Uterus (tissue), 4 donors: ENCODE results near the gene ABHD16B. TPM values are rescaled to one million over a fixed set of nuclear protein-coding genes. Genes with fewer than 3 reads are reported as not detected.

ENCODE experiments used
- DNase-seq, 2 donors: peaks; one replicate each; pipeline ENCODE4 v3.0.0-alpha.2; 2019 to 2020
- H3K27ac ChIP-seq, 2 donors: fragments of 200-600 bp; sonication (generic); 1 replicate in 1 of 2; 2 replicates in 1 of 2; pipeline ENCODE4 v1.5.1; 2016 to 2018
- H3K27me3 ChIP-seq, 2 donors: fragments of 200-600 bp; sonication (generic); one replicate each; pipeline ENCODE4 v1.5.1; 2018 to 2019; ENCODE audit warnings: control low read depth in 1 of 2
- H3K36me3 ChIP-seq, 2 donors: fragments of 200-600 bp; sonication (generic); one replicate each; pipeline ENCODE4 v1.5.1; 2019; ENCODE audit warnings: control low read depth in 1 of 2
- H3K4me1 ChIP-seq, 2 donors: fragments of 200-600 bp; sonication (generic); one replicate each; pipeline ENCODE4 v1.5.1; 2018 to 2019; ENCODE audit warnings: control low read depth in 1 of 2
- H3K4me3 ChIP-seq, 2 donors: fragments of 200-600 bp; sonication (generic); 1 replicate in 1 of 2; 2 replicates in 1 of 2; pipeline ENCODE4 v1.5.1; 2018 to 2019; ENCODE audit warnings: mild to moderate bottlenecking in 1 of 2
- H3K9me3 ChIP-seq, 2 donors: fragments of 200-600 bp; sonication (generic); one replicate each; pipeline ENCODE4 v1.5.1; 2019; ENCODE audit warnings: control low read depth in 1 of 2
- POLR2A ChIP-seq, 2 donors: fragments of 450-650 bp; IDR thresholded peaks; one replicate each; pipeline ENCODE4 v1.6.1; 2016; ENCODE audit warnings: antibody characterized with exemption in 2 of 2, mild to moderate bottlenecking in 1 of 2, moderate library complexity in 1 of 2
- intact Hi-C: fragments of 100-400 bp; cut with DNase I; formaldehyde crosslinking; loops from one replicate; pipeline ENCODE4 v1.15.1; 2023; ENCODE audit warnings: low total_unique reads
- total RNA-seq, 4 donors: library from RNA; depleted of rRNA in 3 of 4; stranded (reverse); fragments of >200 nt in 3 of 4; gene quantifications; one replicate each; pipeline versions ENCODE4 v1.1.0 to v1.2.4, GENCODE V29; 2014 to 2023
- TF ChIP-seq, protein P1 (sequence below), 4 experiments: fragments of 200-600 bp in 2 of 4; fragments of 450-650 bp in 2 of 4; sonication (generic) in 2 of 4; IDR thresholded peaks; one replicate each; pipeline ENCODE4 v1.5.1; 2016 to 2019; ENCODE audit warnings: antibody characterized with exemption in 4 of 4, mild to moderate bottlenecking in 2 of 4, moderate library complexity in 1 of 4
- donor health status: DM: yes; HTN: yes; CAD: no.

The ABHD16B gene
- total RNA-seq, 4 donors from 2014 or later: not detected

- DNase-seq: no peak
- intact Hi-C loops: no loop called here
- H3K4me1 ChIP-seq: peaks cover 0 to 6% of the 10 kb centered on the region in 2 donors
Measured at GRCh38 chr20:63839620-63840019, 21.7 kb upstream of the ABHD16B start.

DNA sequence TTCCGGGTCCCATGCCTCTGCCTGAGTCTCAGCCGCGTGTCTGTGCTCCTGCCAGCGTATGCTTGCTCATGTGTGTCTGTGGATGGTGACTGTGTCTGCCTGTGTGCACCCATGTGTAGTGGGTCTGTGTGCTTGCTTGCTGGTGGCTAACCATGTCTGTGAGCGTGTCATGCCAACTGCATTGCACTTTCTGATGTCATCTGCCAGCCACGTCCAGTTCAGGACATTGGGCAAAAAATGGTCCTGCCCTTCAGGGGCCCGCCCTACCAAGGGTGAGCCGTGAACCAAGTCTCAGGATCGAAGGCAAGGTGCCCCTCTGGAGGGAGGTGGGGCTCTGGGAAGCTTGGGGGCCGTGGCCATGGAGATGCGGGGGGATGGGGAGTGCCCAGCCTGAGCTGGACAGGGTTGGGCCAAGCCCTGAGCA, 20.9 kb upstream of the ABHD16B start:
- TF ChIP-seq, protein P1, sequence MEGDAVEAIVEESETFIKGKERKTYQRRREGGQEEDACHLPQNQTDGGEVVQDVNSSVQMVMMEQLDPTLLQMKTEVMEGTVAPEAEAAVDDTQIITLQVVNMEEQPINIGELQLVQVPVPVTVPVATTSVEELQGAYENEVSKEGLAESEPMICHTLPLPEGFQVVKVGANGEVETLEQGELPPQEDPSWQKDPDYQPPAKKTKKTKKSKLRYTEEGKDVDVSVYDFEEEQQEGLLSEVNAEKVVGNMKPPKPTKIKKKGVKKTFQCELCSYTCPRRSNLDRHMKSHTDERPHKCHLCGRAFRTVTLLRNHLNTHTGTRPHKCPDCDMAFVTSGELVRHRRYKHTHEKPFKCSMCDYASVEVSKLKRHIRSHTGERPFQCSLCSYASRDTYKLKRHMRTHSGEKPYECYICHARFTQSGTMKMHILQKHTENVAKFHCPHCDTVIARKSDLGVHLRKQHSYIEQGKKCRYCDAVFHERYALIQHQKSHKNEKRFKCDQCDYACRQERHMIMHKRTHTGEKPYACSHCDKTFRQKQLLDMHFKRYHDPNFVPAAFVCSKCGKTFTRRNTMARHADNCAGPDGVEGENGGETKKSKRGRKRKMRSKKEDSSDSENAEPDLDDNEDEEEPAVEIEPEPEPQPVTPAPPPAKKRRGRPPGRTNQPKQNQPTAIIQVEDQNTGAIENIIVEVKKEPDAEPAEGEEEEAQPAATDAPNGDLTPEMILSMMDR (IDR thresholded peaks at IDR 0.05): no peak
- no peak for TF ChIP-seq POLR2A (IDR thresholded peaks at IDR 0.05)
- Histone ChIP-seq H3K36me3 (no peaks in the 10 kb centered on the region), H3K4me1 (peaks cover 0 to 1% of the 10 kb centered on the region in 2 donors), H3K9me3 (no peaks in the 10 kb centered on the region), H3K27ac (no peak overlapping the region), H3K4me3 (no peak overlapping the region), H3K27me3 (no peaks in the 10 kb centered on the region)
- intact Hi-C loops: no loop called here
- no peak for DNase-seq

More at GRCh38 chr20:63839620-63840019, 21.7 kb upstream of the ABHD16B start:
- Histone ChIP-seq H3K27ac (no peak overlapping the region), H3K27me3 (no peaks in the 10 kb centered on the region), H3K4me3 (no peak overlapping the region), H3K36me3 (no peaks in the 10 kb centered on the region), H3K9me3 (no peaks in the 10 kb centered on the region)
- TF ChIP-seq, protein P1 (IDR thresholded peaks at IDR 0.05): no peak
- TF ChIP-seq POLR2A (IDR thresholded peaks at IDR 0.05): no peak

DNA sequence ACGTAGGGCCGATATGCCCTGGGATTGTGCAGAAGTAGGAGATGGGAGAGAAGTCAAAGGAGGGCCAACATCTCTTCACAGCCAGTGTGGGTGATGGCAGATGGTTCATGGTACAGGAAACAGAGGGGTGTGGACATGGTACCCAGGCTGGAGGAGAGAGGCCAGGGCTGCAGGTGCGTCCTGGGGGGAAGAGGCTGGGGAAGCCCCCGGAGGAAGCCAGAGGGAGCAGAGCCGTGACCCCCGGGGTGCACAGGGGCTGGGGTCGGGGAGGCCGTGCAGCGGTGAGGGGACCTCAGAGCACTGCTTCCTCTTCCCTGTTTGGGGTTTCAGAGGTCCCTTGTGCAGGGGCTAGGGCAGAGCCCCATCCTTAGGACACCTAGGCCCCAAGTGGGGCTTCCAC, 19.0 kb upstream of the ABHD16B start:
- H3K27me3 ChIP-seq: no peaks in the 10 kb centered on the region
- no peak overlapping the region for H3K27ac ChIP-seq
- no peaks in the 10 kb centered on the region for H3K36me3 ChIP-seq
- no peak for DNase-seq
- peaks cover 6 to 7% of the 10 kb centered on the region in 2 donors for H3K4me1 ChIP-seq
- H3K9me3 ChIP-seq: no peaks in the 10 kb centered on the region
- intact Hi-C loops: no loop called here
- TF ChIP-seq POLR2A (IDR thresholded peaks at IDR 0.05): no peak
- TF ChIP-seq, protein P1 (IDR thresholded peaks at IDR 0.05): no peak
- H3K4me3 ChIP-seq: no peak overlapping the region

DNA sequence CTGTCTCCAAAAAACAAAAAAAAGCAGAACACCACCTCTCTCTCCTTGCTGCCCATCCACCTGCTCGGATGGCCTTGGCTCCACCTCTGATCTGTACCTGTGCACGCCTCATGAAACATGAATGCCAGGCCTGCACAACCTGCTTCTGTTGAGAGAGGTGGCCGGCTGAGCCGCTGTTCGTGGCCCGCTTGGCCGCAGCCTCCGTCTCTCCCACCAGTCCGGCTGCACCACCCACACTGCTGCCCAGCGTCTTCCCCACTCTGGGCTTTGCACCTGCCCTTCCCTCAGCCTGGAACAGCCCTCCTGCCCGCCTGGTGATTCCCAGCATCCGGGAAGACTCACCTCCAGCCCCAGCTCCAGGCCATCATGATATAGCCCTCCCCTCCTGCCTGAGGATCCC, 18.1 kb upstream of the ABHD16B start:
- no peak for TF ChIP-seq POLR2A (IDR thresholded peaks at IDR 0.05)
- TF ChIP-seq, protein P1 (IDR thresholded peaks at IDR 0.05): no peak
- intact Hi-C loops: no loop called here

DNA sequence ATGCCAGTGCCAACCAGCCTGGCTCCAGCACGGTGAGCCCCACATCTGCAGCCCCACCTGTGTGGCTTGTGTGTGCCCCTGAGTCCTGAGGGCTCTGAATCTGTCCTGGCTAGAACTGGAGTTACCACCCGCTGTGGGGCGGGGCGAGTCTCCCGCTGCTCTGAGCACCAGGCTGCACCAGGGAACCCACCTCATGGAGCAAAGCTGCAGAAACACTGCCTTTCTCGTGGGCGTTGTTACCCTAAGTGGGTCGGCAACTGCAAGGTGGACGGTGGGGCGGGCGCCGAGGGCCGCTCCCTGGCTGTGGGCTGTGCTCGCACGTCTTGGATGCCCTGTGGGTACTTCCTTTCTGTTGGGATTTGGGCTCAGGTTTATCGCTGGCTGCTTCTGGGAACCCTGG, 17.5 kb upstream of the ABHD16B start:
- Histone ChIP-seq H3K36me3 (no peaks in the 10 kb centered on the region), H3K4me3 (no peak overlapping the region), H3K27ac (no peak overlapping the region), H3K9me3 (no peaks in the 10 kb centered on the region), H3K27me3 (no peaks in the 10 kb centered on the region), H3K4me1 (peaks cover 6 to 7% of the 10 kb centered on the region in 2 donors)
- TF ChIP-seq, protein P1 (IDR thresholded peaks at IDR 0.05): no peak
- DNase-seq: no peak
- intact Hi-C loops: no loop called here

More for the DNA sequence above, 18.1 kb upstream of the ABHD16B start:
- no peak overlapping the region for H3K4me3 ChIP-seq
- H3K4me1 ChIP-seq: peaks cover 6 to 7% of the 10 kb centered on the region in 2 donors
- H3K9me3 ChIP-seq: no peaks in the 10 kb centered on the region
- H3K36me3 ChIP-seq: no peaks in the 10 kb centered on the region
- H3K27me3 ChIP-seq: no peaks in the 10 kb centered on the region
- no peak for DNase-seq
- H3K27ac ChIP-seq: no peak overlapping the region
